SK-N-DZ (cell line): Measurements from ENCODE around the gene ZNF644.

Experiments
- DNase-seq: peaks from one replicate; pipeline ENCODE4 v3.0.0-alpha.2; 2015; ENCODE audit warnings: low spot score

ZNF644 gene

DNA sequence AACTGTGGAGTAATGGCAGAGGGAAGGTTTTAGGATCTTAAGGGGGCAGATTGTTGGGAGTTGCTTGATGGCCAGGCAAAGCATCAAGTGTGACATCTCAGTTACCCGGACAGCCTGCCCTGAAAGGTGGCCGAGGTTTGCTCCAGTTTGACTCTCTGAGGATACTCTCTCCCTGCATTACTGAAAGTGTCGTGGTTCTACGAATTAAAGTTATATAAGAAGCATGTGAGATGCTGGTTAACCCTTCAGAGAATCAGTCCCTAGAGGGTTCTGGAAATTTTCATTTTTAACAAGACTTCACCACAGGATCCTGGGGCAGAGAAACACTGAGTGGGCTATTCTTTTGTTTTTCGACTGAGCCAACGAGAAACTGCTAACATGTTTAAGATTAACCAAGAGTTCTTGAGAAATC lies 689 bp upstream of the ZNF644 start:
- DNase-seq: no peak

DNA sequence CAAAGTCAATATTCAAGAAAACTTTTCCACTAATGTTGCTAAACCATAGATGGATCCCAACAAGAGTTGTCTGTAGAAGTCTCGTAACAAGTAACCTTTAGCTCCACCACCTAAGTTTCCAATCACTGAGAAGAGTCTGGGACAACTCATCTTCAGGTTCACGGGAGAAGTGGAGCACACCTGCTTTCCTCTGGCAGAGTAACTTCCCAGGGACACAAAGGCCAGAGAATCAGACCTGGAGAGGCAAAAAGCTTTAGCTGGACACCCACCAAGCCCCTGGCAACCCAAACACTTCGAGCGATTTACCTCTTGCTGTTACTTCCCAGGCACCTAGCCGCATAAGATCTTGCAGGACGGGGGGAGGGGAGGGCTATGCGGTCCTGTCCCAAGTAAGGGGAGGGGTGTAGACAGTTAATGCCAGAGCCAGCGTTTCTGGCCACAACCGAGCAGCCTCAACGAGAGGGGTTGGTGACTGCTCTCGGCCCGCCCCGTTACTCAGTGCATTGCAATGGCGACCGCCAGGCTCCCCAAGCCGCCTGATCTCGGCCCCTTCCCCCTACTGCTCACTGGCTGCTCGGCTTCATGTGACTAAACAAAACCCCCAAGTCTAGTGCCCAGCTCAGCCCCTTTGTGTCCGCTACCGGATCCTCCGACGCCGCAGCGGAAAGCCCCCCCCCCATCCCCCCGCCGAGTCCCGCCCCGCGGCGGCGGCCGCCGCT lies 709 bp downstream of the ZNF644 start:
- DNase-seq: peak; percentile 81

DNA sequence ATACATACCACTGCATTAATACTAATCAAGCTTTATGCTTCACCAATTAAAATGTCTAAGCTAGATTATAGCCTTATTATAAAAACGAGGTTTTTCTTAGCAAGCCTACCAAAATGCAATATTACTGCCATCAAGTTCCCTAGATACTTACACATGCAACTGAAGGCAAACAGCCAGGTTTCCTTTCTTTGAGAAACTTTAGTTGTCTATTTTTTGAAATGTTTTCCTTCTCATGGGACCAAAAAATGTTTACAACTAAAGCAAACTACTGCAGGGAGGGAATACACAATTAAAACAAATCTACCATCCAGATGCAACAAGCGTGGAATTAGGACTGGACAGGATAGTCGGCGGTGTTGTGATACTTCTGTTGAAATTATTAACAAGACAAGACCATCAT lies 1.3 kb downstream of the ZNF644 start:
- DNase-seq: no peak

DNA sequence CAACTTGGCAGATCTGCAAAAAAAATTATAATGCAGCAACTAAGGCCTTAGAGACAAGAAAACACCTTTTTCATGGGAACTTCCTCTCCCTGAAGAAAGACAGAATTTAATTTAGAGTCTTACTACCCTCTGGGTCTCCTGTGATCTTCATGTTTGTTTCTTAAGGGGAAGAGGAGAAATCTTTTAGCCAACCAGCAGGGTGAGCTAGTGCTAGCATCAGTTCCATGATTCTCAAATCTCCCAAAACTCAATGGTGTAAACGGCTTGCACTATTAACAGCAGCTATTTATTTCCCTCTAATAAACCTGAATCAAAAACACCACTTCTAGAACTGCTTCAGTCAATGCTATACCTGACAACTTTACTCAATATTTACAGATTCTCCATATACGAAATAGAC lies 3.8 kb downstream of the ZNF644 start:
- DNase-seq: peak; percentile 9

DNA sequence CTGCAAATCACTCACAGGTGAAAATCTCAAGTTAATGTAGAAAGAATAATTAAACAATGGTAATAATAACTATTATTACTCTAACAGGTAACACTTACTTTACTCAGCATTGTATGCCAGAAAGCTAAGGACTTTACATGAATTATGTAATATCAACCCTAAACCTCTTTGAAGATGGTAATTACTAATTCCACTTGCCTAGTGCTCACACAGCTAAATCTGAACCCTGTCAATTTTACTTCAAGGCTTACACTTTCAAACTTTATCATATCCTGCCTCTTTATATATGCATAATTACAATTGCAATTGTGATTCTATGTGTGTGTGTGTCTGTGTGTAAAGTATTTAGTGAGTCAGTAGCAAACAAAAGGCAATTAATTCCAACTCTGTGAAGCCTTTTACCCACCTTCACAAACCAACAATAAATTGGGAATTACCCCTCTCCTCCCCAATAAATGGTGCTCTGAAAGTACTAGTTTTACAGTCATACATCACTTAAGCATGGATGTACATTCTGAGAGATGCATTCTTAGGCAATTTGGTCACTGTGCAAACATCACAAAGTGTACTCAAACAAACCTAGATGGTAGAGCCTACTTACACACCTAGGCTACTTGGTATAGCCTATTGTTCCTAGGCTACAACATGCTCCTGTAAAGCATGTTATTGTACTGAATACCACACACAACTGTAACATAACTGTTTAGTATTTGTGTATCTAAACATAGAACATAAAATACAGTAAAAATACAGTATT lies 5.9 kb downstream of the ZNF644 start:
- no peak for DNase-seq

DNA sequence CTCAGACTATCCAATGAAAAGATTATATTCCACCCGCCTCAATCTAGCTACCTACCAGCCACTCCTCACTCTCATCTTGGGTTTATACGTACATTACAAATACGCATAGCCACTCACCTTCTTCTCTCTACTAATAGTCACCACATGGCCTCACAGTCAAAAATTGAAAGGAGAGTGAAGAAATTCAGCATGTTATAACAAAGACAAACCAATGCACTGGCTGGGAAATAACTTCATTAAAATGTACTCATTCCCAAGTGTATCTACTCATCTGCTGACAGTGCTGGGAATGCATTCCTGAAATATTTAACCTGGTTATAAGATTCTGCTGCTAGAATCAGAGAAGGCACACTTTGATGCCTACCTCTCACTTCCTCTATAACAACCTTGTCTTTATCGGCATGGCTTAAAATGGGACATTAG lies 6.5 kb downstream of the ZNF644 start:
- DNase-seq: no peak

DNA sequence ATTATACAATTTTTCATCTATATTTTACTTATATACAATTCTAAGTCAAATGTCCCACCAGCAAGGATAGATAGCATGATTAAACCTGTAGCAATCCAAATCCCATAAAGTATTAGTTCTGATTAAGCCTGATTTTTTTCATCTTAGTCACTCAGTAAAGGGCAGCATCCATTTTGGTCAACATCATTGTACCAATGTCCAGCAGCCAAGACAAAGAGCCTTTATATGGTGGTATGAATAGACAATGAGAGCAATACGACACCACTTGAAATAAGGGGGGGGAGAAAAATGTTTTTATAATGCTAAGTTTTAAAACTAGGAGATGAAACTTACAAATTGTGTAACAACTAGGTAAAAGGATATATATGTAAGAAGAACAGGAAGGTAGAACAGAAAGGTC lies 7.4 kb downstream of the ZNF644 start:
- DNase-seq: no peak

DNA sequence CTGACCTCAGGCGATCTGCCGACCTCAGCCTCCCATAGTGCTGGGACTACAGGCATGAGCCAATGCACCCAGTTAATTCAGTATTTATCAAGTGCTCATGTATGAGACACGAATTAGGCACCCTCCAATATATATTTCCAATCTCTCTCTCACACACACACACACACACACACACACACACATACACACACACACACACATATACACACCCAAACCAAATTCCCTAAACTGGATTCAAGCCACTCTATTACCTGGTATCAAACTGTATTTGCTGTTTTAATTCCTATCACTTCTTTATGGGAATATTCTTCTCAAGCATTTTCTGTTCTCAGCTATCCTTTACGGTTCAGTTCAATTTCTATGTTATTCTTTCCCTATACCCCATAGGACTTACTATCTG lies 8.5 kb downstream of the ZNF644 start:
- no peak for DNase-seq

DNA sequence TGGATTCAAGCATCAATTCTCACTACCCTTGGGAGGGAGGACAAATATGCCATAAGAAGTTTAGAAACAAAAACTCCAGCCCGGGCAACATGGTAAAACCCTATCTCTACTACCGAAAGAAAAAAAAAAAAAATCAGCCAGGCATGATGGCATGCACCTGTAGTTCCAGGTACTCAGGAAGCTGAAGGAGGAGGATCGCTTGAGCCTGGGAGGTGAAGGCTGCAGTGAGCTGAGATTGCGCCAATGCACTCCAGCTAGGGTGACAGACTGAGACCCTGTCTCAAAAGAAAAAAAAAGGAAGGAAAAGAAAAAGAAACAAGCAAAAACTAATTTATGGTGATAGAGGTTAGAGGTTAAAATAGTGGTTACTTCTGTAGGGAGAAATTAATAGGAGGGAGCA lies 9.6 kb downstream of the ZNF644 start:
- no peak for DNase-seq

DNA sequence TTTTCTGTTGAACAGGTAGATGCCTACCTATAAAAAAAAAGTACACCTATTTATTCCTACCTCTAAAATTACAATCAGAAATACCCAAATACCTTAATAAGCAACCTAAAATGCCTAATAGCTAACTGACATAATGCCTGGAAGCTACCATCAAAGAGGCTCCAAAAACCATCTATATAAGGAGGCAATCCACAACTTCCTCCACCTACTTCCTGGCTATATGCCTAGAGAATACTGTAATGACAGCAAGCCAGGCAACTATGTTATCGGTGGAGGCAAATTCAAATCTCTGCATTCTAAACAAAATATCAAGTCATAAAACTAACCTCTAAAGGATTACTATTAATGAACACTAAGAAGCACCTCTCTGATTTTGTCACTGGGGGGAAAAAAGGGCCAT lies 10.1 kb downstream of the ZNF644 start:
- no peak for DNase-seq

DNA sequence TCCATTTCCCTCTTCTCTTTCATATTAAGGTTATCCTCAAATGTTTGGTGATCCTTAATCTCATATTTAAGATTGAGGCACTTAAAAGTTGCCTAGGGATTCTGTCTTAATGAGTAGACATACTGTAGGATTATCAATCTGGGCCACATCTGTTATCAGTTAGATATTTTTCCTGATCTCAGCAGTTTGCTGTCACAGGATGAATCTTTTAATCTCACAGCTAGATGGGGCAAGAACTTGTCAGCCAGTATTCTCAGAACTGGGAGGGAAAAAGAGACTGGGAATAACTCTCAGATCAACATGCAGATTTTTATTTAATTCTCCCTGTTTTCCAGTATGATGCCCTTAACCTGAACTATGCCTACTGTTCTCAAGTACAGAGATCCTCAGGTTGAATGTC lies 14.0 kb downstream of the ZNF644 start:
- DNase-seq: no peak

DNA sequence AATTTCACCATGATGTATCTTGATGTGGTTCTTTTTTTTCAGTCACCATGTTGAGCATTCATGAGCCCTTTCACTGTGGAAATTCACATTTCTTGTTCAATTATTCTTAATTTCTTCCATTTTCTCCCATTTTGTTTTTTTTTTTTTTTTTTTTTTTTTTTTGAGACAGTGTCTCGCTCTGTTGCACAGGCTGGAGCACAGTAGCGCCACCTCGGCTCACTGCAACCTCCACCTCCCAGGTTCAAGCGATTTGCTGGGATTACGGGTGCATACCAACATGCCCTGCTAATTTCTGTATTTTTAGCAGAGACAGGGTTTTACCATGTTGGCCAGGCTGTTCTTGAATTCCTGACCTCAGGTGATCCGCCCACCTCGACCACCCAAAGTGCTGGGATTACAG lies 14.7 kb downstream of the ZNF644 start:
- no peak for DNase-seq

DNA sequence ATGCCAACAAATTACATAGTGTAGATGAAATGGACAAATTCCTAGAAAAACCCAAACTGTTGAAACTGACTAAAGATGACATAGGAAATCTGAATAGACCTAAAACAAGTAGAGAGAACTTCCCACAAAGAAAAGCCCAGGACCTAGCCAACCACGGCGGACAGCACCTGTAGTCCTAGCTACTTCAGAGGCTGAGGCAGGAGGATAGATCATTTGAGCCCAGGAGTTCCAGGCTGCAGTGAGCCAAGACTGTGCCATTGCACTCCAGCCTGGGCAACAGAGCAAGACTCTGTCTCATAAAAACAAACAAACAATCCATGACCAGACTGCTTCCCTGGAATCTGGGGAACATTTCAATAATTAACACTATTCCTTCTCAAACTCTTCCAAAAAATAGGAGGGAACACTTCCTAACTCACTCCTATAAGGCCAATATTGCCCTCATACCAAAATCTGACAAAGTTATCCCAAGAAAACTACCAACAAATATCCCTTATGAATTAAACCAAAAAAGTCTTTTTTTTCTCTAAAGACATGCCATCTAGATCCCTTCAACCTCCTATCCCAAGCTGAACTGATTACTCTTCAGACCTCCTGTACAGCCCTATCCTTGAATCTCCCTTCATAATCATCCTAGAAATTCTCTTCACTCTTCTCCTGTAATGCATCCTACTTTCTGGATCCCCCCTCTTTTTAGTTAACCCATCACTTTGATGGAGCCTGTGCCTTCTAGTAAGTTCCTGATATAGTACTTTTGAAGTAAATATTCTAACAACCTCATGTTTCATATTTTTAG lies 15.5 kb downstream of the ZNF644 start:
- DNase-seq: no peak

DNA sequence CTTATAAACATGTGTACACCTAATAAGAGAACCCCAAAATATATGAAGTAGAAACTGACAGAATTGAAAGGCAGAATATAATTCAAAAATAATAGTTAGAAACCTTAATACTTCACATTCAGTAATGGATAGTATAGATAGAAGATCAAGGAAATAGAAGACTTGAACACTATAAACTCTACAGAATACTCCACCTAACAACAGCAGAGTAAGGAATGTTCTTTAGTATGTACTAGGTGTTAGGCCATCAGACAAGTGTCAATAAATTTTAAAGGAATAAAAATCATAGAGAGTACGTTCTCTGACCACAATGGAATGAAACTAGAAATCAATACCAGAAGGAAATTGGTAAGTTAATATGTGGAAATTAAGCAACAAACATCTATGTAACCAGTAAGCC lies 16.6 kb downstream of the ZNF644 start:
- DNase-seq: no peak

DNA sequence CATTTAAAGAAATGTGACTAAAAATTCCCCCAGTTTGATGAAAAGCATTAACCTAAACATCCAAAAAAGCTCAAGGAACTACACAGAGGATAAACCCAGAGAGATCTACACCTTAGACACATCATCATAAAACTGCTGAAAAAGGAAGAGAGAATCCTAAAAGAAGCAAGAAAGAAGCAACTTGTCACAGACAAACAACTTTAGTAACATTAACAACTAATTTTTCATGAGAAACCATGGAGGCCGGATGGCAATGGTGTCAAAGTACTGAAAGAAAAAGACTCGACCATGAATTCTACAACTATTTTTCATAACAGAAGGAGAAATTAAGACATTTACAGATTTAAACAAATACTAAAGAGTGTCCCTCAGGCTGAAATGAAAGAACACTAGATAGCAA lies 17.7 kb downstream of the ZNF644 start:
- no peak for DNase-seq

DNA sequence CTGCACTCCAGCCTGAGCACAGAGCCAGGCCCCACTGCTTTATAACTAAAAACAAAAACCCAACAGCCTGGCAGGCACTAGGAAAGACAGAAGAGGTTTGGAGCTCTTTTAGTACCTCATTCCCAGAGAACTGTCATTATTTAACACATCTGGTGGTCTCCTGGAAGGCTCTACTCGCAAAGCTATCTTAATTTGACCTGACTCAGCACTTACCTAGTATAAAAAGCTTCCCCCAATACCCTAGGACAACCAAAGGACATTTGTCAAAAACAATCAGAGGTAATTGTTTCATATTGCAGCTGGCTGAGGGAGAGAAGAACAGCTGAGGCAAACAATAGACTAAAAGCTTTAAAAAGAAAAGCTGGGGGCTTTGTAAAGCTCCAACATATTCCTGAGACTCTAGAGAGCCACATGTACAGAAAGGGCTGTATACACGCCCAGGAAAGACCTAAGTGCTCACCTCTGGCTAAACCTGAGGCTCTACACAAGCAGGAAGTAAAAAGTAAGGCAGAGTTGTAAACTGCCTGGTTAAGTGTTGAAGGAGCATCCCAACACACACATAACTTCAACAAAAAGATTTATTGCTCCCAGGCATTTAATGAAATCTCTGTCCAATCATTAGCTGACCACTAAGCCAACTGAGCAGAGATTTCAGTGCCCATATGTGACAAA lies 25.0 kb downstream of the ZNF644 start:
- no peak for DNase-seq

DNA sequence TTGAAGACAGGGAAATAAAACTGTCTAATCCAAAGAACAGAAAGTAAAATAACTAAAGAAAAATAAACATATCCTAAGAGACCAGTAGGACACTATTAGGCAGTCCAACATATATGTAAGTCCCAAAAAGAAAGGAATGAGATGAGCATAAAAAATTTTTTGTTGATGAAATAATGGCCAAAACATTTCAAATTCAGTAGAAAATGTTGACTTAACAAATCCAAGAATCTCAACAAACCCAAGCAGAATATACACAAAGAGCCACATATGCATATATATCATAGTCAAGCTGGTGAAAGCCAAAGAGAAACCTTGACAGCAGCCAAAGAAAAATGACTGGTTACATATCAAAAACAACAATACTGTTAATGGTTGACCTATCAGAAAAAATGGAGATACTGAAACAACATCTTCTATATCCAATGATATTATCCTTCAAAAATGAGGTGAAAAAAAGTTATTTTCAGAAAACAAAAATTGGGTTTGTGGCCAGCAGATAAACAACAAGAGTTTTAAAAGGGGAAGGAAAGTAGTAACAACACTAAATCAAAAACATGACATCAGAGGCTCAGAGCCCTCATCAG lies 26.4 kb downstream of the ZNF644 start:
- no peak for DNase-seq

DNA sequence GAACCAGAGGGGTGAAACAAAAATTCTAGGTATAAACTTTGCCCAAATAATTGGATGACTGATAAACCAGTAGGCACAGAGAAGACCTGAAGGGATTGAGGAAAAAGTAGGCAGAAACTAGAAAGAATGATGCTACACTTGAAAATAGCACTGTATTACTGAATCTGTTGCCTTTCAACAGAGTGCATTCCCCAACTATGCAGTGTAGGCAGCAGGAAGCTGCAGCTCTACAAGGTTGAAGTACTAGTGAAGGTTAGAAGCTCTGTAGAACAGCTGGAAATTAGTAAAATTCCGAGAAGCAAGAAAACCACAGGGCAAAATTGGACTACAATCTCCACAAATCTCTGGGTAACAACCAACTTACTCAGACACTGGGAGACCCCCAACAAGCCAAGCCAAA lies 27.4 kb downstream of the ZNF644 start:
- DNase-seq: no peak

DNA sequence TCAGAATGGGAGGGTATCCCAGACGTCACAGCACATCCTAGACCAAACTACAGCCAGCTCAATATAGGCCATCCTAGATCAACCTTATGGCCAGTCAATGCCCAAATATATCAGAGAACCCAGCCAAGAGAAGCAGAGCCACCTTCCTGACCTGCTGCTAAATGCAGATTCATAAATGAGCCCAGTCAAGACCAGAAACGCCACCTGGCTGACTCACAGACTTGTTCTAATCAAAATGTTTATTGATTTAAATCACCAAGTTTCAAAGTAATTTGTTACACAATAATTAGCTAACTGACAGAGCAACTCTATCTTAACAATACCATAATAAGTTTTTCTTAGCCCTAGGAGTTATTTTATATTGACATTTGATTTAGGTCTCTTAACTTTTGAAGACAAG lies 28.6 kb downstream of the ZNF644 start:
- DNase-seq: no peak

DNA sequence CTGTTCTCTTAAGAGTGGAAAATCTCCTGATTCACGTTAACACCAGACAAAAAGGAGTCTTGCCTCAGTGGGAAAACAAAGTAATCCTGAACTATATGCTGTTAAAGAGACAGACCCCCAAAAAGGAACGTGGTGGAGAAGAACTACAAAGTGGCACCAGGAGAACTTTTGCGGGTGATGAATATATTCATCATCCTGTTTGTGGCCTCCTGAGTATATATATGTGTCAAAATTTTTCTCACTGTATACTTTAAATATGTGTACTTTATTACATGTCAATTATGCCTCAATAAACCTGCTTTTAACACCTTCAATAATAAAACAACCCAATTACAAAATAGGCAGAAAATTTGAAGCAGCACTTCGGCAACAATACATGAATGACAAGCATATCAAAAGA lies 31.1 kb downstream of the ZNF644 start:
- DNase-seq: no peak

DNA sequence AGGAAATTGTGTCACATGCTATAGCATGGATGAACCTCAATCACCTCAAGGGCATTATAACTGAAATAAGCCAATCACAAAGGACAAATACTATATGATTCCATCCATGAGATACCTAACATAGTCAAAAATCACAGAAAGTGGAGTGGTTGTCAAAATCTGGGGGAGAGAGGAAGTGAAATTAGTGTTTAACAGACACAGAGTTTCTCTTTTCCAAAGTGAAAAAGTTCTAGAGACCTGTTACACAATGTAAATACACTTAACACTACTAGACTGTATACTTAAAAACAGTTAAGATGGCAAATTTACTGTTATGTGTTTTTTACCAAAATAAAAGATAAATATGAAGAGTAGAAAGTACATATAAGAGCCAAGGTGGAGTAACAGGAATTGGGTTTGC lies 31.8 kb downstream of the ZNF644 start:
- DNase-seq: no peak

DNA sequence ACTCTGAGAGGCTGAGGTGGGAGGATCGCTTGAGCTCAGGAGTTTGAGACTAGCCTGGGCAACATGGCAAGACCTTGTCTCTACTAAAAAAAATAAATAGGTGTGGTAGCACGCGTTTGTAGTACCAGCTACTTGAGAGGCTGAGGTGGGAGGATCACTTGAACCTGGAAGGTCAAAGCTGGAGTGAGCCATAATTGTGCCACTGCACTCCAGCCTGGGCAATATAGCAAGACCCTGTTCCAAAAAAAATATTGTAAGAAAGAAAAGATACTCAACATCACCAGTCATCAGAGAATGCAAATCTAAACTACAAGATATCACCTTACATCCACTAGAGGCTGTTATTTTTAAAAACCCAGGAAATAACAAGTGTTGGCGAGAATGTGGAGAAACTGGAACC lies 32.5 kb downstream of the ZNF644 start:
- DNase-seq: no peak
